GM12892 (cell line): ENCODE results near the gene G6PC1.

Source experiments
- POLR2A ChIP-seq: IDR thresholded peaks from 2 replicates; pipeline ENCODE4 v1.6.1; 2011; ENCODE audit warnings: low read depth, low read length, control low read depth
- POLR2AphosphoS5 ChIP-seq: IDR thresholded peaks from 2 replicates; pipeline ENCODE4 v1.6.1; 2011; ENCODE audit warnings: low read depth, low read length, control low read depth
- TAF1 ChIP-seq: IDR thresholded peaks from 2 replicates; pipeline ENCODE4 v1.6.1; 2011; ENCODE audit warnings: low read depth, mild to moderate bottlenecking, control low read depth, low read length, borderline replicate concordance

- TF ChIP-seq POLR2A (no peak), POLR2AphosphoS5 (no peak), TAF1 (no peak)
Observed at GRCh38 chr17:42866631-42867575, 33.7 kb upstream of the G6PC1 start.
